NCI-H748 (cell line): ENCODE results near the gene IGFBP3.
A peak's percentile ranks its signal among the peaks of the same experiment; 100 is the strongest.

Experiments
- DNase-seq: peaks from one replicate; lab custom pipeline; 2025; ENCODE audit not compliant: unreplicated experiment; lab: John Stamatoyannopoulos, UW

Gene IGFBP3

DNA sequence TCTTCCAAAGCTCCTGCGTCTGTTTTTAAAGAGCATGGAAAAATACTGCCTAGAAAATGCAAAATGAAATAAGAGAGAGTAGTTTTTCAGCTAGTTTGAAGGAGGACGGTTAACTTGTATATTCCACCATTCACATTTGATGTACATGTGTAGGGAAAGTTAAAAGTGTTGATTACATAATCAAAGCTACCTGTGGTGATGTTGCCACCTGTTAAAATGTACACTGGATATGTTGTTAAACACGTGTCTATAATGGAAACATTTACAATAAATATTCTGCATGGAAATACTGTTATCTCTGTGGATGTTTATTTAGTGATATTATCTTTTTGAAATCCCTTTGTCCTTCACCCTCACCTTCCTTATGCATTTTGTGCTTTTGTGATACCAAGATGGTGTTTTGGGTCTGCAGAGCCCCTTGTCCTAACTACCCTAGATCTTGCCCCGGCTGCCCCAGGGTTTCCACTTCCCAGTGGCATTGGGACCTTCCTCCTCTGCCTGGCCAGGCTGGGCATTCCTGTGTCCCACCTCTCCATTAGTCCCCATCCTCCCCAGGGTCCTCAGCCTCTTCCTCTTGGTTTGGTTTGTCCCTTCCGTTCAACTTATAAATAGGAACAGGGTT, 27.6 kb downstream of the IGFBP3 start:
- DNase-seq, result no peak

DNA sequence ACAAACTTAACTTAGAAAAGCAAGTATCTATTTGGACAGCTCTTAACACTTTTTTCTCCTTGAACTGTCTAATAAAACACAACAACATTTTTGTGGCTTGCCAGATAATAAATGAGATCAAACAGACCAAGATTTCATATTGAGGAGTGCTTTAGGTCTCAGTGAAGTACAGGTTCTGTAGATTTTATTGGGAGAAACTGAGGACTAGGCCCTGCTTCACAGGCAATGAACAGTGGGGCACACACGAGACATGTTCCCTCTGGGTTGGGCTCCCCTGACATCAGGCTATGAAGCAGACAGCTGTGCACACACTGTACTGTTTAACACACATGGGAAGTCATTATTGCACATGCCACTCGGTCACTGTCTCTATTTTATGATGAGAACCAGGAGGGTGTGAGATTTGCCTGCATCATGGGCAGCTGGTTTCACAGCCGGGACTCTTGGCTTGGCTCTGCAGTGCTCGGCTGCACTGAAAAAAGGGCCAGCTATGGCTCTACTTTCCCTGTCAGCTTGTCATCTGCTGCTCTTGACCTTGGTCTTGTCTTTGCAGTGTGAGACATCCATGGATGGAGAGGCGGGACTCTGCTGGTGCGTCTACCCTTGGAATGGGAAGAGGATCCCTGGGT, 28.6 kb downstream of the IGFBP3 start:
- peak; percentile 59 for DNase-seq

DNA sequence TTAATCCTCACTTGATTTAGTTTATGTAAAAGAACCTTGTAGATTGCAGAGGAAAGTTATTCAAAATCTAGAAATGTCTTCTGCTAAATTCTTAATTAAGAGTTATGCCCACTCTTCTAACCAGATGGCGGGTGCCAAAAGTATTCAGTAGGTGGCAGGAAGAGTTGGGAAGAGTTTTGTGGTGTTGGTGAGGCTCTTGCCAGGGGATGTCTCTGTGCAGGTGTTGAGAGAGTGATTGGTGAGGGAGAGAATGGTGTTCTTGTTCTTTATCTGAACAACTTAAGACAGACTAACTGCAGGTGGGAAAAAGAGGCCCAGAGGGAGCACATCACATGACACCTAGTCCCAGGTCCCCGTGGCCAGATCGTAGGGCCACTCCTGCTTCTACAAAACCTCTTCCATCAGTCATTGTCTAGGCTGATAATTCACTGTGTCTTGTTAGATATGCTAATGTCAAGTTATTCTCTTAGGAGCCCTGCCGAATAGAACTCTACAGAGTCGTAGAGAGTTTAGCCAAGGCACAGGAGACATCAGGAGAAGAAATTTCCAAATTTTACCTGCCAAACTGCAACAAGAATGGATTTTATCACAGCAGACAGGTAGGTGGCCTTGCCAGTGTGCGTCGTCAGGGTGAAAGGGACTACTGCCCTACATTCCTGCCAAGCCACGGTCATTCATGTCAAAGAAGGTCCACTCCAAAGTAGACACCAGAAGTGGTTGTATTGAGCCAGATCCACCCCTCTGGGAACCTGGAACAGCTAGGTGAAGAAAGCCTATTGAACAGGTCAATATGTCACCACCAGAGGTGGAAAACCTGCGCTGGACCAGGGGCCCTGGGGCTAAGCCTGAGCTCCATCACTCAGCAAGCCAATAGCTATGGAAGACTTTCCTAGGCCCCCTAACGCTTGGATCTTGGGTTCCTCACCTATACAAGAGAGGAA, 29.3 kb downstream of the IGFBP3 start:
- no peak for DNase-seq

DNA sequence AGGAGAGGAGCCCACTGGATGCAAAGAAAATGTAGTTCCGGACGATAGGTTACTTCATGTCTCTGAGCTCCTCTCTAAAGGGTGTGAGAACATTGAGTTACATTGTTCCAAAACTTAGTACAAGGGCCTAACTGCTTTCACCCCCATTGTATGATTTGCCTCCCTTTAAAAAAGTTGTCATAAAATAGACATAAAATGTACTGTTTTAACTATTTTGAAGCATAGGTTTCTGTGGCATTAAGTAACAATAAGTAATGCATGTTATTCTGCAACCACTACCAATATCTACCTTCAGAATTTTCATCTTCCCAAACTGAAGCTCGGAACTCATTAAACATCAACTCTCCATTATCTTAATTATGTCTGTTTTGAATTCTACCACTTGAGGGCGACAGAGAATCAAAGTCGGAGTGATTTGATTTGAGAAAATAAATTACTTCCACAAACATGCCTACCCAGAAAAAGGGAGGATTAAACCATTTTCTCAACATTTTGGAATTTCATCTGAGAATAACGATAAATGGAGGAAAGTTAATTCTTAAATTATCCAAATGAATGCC, 30.1 kb downstream of the IGFBP3 start:
- DNase-seq, result peak; percentile 66

DNA sequence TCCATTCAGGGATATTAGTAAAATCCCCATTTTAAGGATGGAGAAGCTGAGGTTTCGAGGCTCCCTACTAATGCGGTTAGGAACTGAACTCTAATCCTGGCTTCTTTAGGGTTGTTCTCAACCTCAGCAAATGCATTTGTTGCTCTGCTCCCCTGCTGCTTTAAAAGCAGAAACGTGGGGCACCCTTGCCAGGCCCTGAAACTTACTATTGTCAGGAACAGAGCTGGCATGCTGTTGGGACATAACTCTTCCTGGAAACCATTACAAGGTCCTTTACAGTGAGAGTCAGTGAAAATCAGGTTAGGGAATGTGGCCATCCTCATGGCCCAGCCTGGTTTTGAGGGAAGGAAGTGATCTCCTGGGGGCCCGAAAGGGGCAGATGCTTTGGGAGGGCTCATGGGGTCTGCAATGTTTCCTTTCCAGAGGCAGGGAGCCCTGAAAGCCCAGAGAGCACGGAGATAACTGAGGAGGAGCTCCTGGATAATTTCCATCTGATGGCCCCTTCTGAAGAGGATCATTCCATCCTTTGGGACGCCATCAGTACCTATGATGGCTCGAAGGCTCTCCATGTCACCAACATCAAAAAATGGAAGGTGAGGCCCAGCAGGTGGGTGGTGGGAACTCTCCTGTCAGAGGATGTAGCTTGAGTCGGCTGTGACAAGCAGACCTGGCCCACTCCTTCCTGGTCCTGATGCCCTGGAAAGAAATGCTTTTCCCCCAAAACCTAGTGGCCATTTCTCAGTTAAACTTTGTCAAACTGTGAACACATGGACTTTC, 30.8 kb downstream of the IGFBP3 start:
- DNase-seq, result no peak

DNA sequence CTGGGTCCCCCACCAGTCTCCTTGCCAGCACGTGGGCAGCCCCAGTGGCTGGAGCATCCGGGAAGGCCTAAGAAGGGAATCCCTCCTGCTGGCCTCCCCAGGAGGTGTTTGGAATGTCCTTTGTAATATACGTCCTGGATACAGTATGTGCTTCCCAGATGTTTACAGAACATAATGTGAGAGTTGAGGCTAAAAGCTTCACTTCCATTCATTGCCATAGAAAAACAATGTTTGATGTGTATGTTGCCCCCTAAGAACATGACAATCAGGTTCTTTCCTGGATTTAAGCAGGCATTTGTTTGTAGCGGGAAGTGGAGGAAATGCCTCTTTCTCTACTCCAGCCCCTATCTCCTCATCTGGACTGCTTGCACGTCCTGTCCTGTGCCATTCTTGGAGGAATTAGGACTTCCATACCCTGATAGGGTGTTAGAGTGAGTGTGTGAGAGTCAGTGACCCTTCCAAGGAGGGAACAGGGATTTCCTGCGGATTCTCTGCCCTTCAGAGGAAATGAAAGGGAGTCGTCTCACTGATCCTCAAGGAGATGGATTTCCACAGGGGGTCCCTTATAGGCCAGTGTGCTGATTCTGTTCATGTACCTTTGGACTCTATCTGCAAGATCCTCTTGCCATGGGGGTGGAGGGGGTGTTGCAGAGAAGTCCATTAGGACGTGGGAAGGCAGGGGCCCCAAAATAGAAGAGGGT, 31.6 kb downstream of the IGFBP3 start:
- DNase-seq, result peak; percentile 16

DNA sequence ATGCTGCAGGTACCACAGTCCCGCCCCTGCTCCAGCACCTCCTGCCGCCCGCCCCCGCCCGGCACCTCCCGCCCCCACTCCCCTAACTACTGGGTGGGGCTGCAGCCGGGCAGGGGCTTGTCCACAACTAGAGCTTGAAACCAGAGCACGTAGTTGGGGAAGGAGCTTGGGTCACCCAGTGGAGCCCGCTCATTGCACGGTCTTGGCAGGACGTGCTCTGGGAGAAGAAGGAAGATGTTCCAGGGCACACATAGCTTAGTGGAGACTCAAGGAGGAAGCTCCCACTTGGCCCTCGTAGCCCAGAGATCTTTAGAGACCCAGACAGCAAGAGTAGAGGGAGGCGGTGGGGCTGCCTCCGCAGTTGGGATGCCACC, 32.1 kb downstream of the IGFBP3 start:
- no peak for DNase-seq

DNA sequence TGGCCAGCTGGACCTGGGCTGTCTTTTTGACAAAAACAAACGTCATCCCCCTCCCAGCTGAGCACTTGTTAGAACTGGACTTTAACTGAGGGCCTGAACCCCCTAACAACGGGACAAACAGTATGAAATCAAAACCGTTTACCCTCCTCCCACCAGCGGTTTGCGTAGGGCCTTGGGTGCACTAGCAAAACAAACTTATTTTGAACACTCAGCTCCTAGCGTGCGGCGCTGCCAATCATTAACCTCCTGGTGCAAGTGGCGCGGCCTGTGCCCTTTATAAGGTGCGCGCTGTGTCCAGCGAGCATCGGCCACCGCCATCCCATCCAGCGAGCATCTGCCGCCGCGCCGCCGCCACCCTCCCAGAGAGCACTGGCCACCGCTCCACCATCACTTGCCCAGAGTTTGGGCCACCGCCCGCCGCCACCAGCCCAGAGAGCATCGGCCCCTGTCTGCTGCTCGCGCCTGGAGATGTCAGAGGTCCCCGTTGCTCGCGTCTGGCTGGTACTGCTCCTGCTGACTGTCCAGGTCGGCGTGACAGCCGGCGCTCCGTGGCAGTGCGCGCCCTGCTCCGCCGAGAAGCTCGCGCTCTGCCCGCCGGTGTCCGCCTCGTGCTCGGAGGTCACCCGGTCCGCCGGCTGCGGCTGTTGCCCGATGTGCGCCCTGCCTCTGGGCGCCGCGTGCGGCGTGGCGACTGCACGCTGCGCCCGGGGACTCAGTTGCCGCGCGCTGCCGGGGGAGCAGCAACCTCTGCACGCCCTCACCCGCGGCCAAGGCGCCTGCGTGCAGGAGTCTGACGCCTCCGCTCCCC, 32.7 kb downstream of the IGFBP3 start, which contains the start of gene IGFBP1:
Gene IGFBP1, plus strand, starts transcription at position 304 of the 808 bp plus-strand sequence. Its CDS starts 165 bp downstream, at position 469.
- DNase-seq, result peak; percentile 75

DNA sequence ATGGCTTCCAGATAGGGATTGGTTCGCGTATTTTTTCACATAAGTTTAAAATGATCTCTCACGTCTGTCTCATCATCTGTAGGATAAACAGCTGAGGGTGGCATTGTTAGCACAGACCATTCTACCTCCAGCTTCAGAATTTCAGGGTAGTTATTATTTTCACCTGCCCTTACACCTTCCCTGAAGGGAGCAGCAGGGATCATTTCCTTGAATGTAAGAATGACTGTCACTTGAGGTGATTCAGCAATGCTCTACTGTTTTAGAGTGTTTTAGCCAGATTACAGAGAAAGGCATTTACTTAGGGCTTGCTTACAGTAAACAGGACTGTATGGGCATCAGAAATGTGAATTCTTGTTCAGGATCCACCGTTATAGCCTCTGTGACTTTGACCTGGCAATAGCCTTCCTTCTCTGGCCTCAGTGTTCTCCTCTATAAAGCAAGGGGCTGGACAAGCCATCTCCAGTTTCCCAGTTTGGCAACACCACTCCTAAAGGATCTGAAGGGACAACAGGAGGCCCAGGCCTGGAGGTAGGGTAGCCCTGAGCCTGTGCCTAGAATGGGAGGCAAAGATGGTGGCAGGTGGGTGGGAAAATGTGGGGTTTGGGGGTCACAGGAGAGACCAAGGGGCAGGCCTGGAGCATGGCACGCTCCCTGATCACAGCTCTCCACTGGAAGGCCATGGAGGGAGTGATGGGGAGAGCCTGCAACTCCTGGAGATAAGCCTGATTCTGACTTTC, 34.0 kb downstream of the IGFBP3 start:
- no peak for DNase-seq

DNA sequence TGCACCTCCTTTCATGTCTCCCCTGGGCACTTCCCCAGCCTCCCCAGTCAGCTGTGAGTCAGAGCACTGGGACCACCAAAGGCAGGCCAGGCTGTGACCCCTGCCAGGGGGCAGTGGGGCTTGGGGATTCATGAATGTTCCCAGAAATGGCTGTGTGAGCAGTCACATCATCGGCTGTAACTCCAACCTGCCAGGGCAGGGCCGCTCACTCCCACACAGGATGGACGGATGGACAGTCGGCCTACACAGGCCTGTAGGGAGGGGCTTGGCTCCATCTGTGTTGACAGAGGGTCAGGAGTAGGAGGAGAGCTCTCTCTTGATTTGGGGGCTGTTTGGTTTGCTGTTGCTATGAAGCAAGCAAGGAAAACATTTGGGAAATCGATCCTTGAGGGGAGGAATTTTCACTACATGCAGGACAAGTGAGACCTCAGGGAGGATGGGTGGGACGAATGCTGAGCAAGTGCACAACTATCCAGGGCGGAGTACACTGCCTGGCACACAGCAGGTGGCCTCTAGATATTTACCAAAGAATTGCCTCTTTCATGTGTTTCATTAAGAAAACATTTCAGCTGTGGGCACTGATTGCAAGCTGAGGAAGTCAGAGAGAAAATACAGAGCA, 35.7 kb downstream of the IGFBP3 start:
- DNase-seq, result peak; percentile 58

DNA sequence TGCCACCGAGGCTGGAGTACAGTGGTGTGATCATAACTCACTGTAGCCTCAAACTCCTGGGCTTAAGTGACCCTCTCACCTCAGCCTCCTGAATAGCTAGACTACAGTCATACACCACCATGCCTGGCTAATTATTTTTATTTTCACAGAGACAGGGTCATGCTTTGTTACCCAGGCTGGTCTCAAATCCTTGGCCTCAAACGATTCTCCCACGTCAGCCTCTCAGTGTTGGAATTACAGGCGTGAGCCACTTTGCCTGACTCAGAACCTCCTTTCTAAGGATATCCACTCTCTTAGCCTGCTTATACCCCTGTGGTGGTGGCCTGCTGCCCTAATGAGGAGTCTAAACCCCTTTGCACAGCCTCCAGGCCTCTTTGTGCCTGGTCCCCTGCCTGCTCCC, 36.9 kb downstream of the IGFBP3 start:
- DNase-seq, result no peak

DNA sequence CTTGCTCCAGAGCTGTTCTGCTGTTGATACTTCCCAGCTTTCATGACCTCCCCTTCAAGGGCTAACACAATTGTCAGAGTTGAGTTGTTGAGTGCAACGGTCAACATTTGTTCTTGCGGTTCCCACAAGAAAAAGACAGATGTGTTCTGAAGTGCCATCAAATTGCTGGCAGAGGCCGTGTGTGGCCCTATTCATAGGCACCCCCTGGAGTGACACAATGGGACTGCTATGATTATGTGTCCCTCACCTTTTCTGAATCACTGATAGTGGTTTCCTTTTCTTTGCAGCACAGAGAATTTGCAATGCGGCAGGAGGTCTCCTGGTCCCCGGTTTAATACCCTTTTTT, 38.6 kb downstream of the IGFBP3 start:
- DNase-seq, result peak; percentile 94

DNA sequence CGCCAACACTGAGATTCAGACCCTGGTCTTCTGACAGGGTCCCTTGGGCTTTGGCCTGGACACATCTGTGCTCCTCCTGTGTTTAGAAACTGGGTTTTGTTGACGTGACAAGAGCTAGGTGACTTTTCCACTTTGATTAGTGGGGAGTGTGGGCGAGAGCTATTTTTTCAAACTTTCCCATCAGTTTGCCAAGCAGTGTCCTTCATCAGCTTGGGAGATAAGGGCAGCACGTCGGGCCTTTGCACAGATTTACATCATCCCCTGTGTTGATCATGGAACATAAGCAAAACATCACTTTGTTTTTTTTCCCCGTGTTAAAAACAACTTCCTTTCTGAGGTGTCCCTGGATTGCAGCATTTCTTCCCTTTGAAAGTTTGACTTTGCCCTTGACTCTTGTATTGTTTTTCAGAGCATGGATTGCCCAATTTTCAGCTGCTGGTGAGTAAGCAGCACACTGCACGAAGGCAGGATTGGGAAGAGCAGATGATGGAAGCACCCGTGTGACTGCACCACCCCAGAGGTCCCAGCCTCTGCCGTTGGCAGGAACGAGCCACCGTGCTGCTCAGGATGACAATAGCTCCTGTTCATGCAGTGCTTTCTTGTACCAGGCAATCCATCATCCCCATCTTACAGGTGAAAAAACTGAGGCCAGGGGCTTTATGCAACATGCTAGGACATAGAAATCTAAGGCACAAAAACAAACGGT, 39.2 kb downstream of the IGFBP3 start:
- DNase-seq, result no peak

DNA sequence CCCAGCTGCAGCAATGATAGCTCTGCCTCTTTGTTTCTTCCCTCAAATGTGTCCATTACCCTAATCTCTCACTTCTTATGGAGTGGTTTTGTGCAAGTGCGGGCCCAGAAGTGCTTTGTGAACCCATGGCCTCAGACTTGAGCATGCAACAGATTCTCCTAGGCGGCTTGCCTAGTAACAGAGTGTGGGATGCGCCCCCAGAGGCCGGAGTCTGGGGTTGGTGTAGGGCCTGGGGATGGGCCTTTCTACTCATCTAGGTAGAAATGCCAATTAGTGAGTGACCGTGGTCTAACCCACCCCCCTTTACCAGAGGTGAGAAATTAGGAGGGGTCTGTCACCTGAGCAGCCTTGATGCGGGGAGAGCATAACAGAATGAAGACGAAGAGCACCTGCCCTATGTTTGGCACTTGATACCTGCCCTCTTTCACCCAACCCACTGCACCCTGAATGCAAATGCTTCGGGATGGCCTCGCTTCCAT, 39.8 kb downstream of the IGFBP3 start:
- DNase-seq, result no peak

DNA sequence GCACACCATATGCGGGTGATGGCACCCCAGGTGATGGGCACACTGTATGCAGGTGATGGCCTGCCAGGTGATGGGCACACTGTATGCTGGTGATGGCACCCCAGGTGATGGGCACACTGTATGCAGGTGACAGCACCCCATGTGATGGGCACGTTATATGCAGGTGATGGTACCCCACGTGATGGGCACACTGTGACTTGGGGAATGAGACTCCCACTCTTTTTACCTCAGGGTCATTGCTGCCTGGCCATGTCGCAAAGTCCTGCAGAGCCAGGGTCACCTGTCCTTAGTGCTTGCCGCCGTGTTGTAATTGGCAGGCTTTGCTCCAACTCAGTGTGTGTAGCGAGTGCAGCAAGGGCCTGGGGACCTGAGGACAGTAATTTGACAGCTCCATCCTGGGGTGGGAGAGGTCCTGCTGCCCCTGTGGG, 40.6 kb downstream of the IGFBP3 start:
- no peak for DNase-seq

DNA sequence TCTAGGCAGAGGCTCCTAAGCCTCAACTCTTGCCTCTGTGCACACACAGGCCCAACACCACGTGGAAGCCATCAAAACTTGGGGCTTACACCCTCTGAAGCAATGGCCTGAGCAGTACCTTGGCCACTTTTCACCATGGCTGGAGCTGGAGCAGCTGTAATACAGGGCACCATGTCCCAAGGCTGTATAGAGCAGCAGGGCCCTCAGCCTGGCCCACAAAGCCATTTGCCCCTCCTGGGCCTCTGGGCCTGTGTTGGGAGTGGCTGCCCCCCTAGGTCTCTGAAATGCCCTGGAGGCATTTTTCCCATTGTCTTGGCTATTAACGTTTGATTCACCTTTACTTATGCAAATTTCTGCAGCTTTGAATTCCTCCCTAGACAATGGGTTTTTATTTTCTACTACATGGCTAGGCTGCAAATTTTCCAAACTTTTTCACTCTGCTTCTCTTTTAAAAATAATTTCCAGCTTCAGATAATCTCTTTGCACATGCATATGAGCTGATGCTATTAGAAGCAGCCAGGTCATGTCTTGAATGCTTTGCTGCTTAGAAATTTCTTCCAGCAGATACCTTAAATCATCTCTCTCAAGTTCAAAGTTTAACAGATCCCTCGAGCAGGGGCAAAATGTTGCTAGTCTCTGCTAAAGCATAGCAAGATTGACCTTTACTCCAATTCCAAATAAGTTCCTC, 42.5 kb downstream of the IGFBP3 start:
- no peak for DNase-seq

DNA sequence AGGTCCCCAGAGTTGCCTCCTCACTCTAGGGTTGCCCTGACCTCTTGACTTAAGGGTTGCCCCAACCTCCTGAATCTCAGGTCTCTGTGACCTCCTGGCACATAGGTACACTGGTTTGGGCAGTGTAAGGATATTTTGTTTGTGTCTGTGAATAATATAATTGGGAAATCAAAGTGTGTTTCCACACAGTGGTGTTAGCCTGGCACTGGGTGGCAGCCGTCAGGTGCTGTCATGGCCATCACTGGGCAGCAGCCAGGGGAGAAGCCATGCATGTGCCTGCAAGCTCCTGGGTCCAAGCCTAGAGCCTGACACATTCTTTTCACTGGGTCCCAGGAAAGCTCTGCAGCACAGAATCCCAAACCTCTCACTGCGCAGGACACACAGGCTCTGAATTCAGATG, 44.6 kb downstream of the IGFBP3 start:
- DNase-seq, result no peak
